Natural killer cell treated with Interleukin-12 subunit alpha and Interleukin-12 subunit beta and Interleukin-15 and Interleukin-18, amount 100 ng/mL, for 72 hours (primary cell): ENCODE measurements around the gene SSU72. TPM values are rescaled to one million over a fixed set of nuclear protein-coding genes. Genes with fewer than 3 reads are reported as not detected.
A peak's percentile ranks its signal among the peaks of the same experiment; 100 is the strongest.

Source experiments
- ATAC-seq, 2 donors: fragments of 150-1000 bp; cut with Tn5 transposase in 1 of 2; sonication (Bioruptor Pico), chemical (Tn5 transposase) in 1 of 2; 2 replicates each; pipeline ENCODE4 v1.10.0; 2021
- DNase-seq: peaks from one replicate; pipeline ENCODE4 v3.0.0; 2022; ENCODE audit warnings: low spot score
- H3K27ac Mint-ChIP-seq, 2 donors: 1 replicate in 1 of 2; 2 replicates in 1 of 2; pipeline ENCODE4 v1.8.0; 2022; ENCODE audit warnings: mixed read lengths in 2 of 2, mild to moderate bottlenecking in 1 of 2, moderate library complexity in 1 of 2
- H3K27me3 Mint-ChIP-seq, 2 donors: 1 replicate in 1 of 2; 2 replicates in 1 of 2; pipeline ENCODE4 v1.8.0; 2022; ENCODE audit warnings: mixed read lengths in 2 of 2
- H3K36me3 Mint-ChIP-seq: one replicate; pipeline ENCODE4 v1.8.0; 2022; ENCODE audit warnings: mixed read lengths
- H3K4me1 Mint-ChIP-seq, 2 donors: 1 replicate in 1 of 2; 2 replicates in 1 of 2; pipeline ENCODE4 v1.8.0; 2022; ENCODE audit warnings: low read depth in 2 of 2, mixed read lengths in 2 of 2, mild to moderate bottlenecking in 1 of 2
- H3K4me3 Mint-ChIP-seq: one replicate; pipeline ENCODE4 v1.8.0; 2022; ENCODE audit warnings: mixed read lengths
- H3K9me3 Mint-ChIP-seq: 2 replicates; pipeline ENCODE4 v1.8.0; 2022; ENCODE audit warnings: mixed read lengths
- total RNA-seq, 2 donors: library from RNA; stranded (reverse); gene quantifications; one replicate each; pipeline ENCODE4 v1.2.3, GENCODE V29; 2022

SSU72 gene
- total RNA-seq, 2 donors from 2014 or later, result 97.6 to 146 TPM

GRCh38 chr1:1541956-1542765 is 32.5 kb downstream of the SSU72 start:
- Mint-ChIP-seq H3K9me3 (no peaks in the 10 kb centered on the region), H3K4me3 (no peak overlapping the region), H3K36me3 (no peaks in the 10 kb centered on the region), H3K27me3 (no peaks in the 10 kb centered on the region), H3K27ac (no peak overlapping the region), H3K4me1 (no peaks in the 10 kb centered on the region)
- ATAC-seq (no peak), DNase-seq (no peak)

GRCh38 chr1:1540818-1541628 is 33.6 kb downstream of the SSU72 start:
- Mint-ChIP-seq H3K4me1 (no peaks in the 10 kb centered on the region), H3K36me3 (no peaks in the 10 kb centered on the region), H3K27ac (no peak overlapping the region), H3K4me3 (no peak overlapping the region), H3K9me3 (no peaks in the 10 kb centered on the region), H3K27me3 (no peaks in the 10 kb centered on the region)
- no peak for DNase-seq
- ATAC-seq, result no peak

- Mint-ChIP-seq H3K4me3 (no peak within 1 kb of the TSS), H3K27me3 (no peaks in the 10 kb centered on the region), H3K27ac (no peak within 1 kb of the TSS), H3K36me3 (no peaks in the 10 kb centered on the region), H3K4me1 (no peaks in the 10 kb centered on the region), H3K9me3 (no peaks in the 10 kb centered on the region)
- DNase-seq (no peak), ATAC-seq (peak; percentile 46 to 52)
Measured at GRCh38 chr1:1540090-1540817, 34.4 kb downstream of the SSU72 start, which contains the start of gene TMEM240. TMEM240 (minus strand) TSS chr1:1540624; CDS start chr1:1540346, 278 bp downstream.

GRCh38 chr1:1539310-1540089 is 35.2 kb downstream of the SSU72 start:
- Mint-ChIP-seq H3K4me3 (no peak overlapping the region), H3K9me3 (no peaks in the 10 kb centered on the region), H3K4me1 (no peaks in the 10 kb centered on the region), H3K27me3 (no peaks in the 10 kb centered on the region), H3K27ac (no peak overlapping the region), H3K36me3 (no peaks in the 10 kb centered on the region)
- ATAC-seq (no peak), DNase-seq (no peak)

GRCh38 chr1:1538989-1539309 is 35.7 kb downstream of the SSU72 start:
- no peak overlapping the region for H3K4me3 Mint-ChIP-seq
- H3K36me3 Mint-ChIP-seq, result no peaks in the 10 kb centered on the region
- H3K9me3 Mint-ChIP-seq, result no peaks in the 10 kb centered on the region
- DNase-seq, result no peak
- H3K27ac Mint-ChIP-seq, result no peak overlapping the region
- H3K27me3 Mint-ChIP-seq, result no peaks in the 10 kb centered on the region
- no peak for ATAC-seq
- H3K4me1 Mint-ChIP-seq, result no peaks in the 10 kb centered on the region

- DNase-seq, result no peak
- H3K27me3 Mint-ChIP-seq, result no peaks in the 10 kb centered on the region
- no peak for ATAC-seq
- H3K36me3 Mint-ChIP-seq, result no peaks in the 10 kb centered on the region
- no peak overlapping the region for H3K27ac Mint-ChIP-seq
- H3K9me3 Mint-ChIP-seq, result no peaks in the 10 kb centered on the region
- no peaks in the 10 kb centered on the region for H3K4me1 Mint-ChIP-seq
- no peak overlapping the region for H3K4me3 Mint-ChIP-seq
Measured at GRCh38 chr1:1538334-1538733, 36.3 kb downstream of the SSU72 start.

GRCh38 chr1:1537626-1538250 is 36.9 kb downstream of the SSU72 start:
- Mint-ChIP-seq H3K36me3 (no peaks in the 10 kb centered on the region), H3K27me3 (no peaks in the 10 kb centered on the region), H3K27ac (no peak overlapping the region), H3K4me1 (no peaks in the 10 kb centered on the region), H3K9me3 (no peaks in the 10 kb centered on the region), H3K4me3 (no peak overlapping the region)
- no peak for ATAC-seq
- DNase-seq, result no peak

- no peak overlapping the region for H3K4me3 Mint-ChIP-seq
- H3K9me3 Mint-ChIP-seq, result peaks cover 2% of the 10 kb centered on the region
- no peak for ATAC-seq
- H3K4me1 Mint-ChIP-seq, result no peaks in the 10 kb centered on the region
- no peak overlapping the region for H3K27ac Mint-ChIP-seq
- H3K36me3 Mint-ChIP-seq, result peaks cover 3% of the 10 kb centered on the region
- no peak for DNase-seq
- no peaks in the 10 kb centered on the region for H3K27me3 Mint-ChIP-seq
Measured at GRCh38 chr1:1536938-1537546, 37.6 kb downstream of the SSU72 start.

- Mint-ChIP-seq H3K9me3 (peaks cover 5% of the 10 kb centered on the region), H3K27ac (no peak overlapping the region), H3K4me3 (no peak overlapping the region), H3K27me3 (no peaks in the 10 kb centered on the region), H3K36me3 (peaks cover 6% of the 10 kb centered on the region), H3K4me1 (no peaks in the 10 kb centered on the region)
- no peak for DNase-seq
- ATAC-seq, result no peak
Measured at GRCh38 chr1:1536019-1536937, 38.4 kb downstream of the SSU72 start.

- Mint-ChIP-seq H3K4me3 (no peak overlapping the region), H3K27ac (no peak overlapping the region), H3K9me3 (peaks cover 5% of the 10 kb centered on the region), H3K36me3 (peaks cover 6% of the 10 kb centered on the region), H3K27me3 (no peaks in the 10 kb centered on the region), H3K4me1 (no peaks in the 10 kb centered on the region)
- ATAC-seq (no peak), DNase-seq (no peak)
Measured at GRCh38 chr1:1535201-1536018, 39.3 kb downstream of the SSU72 start.

GRCh38 chr1:1534401-1535154 is 40.1 kb downstream of the SSU72 start:
- Mint-ChIP-seq H3K4me3 (no peak overlapping the region), H3K9me3 (peaks cover 5% of the 10 kb centered on the region), H3K27ac (no peak overlapping the region), H3K27me3 (no peaks in the 10 kb centered on the region), H3K36me3 (peaks cover 6% of the 10 kb centered on the region), H3K4me1 (no peaks in the 10 kb centered on the region)
- no peak for DNase-seq
- ATAC-seq, result no peak
